Activated effector memory CD4-positive, alpha-beta T cell treated with anti-CD3 and anti-CD28 coated beads, Interleukin-2, amount 50 U/mL, for 16 hours (primary cell): Measurements from ENCODE around the gene ZNF496.
"Not testable (repeated sequence)": the region's sequence is repeated elsewhere in the genome, so short reads cannot be mapped to it uniquely, and the experiment has no call there.

Source experiments
- DNase-seq: peaks from one replicate; pipeline ENCODE4 v3.0.0-alpha.2; 2020

Gene ZNF496

DNA sequence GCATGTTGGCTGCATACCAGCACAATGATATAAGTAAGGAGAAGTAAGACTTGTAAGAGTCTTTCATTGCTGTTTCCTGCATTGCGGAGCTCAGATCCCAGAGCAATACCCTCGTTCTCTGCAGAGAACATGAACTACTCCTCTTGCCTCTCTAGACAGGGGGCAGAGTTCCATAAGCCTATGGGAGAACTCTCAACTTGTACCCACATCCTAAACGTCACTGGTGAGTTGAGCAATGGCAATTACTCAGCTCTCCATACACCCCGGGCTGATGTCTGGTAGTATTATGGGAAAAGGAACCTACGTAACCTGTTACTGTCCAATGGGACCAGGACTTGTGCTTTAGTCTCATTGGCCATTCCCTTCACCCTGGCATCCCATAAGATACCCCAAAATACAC, 27.3 kb upstream of the ZNF496 start:
- DNase-seq, result no peak

DNA sequence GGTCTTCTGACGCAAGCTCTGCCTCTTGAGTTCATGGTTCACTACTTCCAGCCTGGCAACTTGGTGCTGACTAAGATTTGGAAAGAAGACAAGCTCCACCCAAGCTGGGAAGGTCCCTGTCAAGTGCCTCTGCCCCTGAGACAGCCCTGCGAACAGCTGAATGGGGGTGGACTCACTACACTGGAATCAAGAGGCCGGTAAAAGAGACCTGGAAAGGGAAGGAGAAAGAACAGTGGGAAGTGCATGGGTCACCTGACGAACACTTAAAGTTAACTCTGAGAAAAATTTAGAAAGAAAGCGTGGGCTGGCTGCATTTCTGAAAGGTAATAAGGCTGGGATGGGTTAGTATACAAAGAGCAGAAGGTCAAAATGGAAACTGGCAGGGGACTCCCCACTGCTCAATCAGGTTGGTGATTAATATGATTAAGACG, 26.1 kb upstream of the ZNF496 start:
- no peak for DNase-seq

DNA sequence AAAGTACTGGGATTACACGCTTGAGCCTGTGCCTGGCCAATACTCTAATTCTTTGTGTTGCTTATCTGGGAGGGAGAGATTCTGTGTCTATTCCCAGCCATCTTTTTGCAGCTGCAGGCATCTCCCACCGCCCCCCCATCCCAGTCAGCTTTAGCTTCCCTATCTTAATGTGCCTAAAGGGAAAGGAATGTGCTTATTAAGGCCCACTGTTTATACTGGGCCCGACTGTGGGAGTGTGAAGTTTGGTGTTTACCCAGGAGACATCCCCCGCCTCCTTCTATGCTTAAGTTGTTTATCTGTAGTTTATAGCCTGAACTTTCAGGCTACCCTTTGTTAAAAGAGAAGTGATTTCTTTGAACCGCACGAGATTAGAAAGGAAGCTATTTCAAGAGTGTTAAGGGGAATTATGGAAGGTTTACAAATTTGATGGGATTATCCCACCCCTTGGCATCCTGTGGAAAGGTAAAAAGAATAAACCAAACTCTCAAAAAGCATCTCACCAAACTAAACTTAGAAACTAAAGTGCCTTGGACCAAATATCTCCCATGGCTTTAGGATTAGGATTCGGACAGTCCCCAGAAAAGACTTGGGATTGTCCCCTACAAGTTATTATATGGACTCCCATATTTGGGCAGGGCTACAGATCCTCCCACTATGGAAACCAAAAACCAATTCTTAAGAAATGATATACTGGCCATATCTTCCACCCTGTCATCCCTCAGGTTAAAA, 25.5 kb upstream of the ZNF496 start:
- DNase-seq, result no peak

DNA sequence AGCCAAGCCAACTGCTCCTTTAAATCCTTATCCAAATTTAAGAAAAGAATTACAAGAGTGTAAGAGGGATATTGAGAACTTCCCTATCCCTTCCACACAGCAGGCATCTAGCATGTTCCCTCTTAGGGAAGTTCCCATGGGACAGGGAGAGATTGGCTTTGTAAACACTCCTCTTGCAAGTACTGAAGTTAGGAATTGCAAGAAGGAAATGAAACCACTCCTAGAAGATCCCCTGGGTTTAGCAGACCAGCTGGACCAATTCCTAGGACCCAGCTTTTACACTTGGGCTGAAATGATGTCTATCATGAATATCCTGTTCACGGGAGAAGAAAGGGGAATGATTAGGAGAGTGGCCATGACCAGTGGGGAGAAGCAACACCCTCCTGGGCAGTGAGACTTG, 23.5 kb upstream of the ZNF496 start:
- DNase-seq, result not testable (repeated sequence)

DNA sequence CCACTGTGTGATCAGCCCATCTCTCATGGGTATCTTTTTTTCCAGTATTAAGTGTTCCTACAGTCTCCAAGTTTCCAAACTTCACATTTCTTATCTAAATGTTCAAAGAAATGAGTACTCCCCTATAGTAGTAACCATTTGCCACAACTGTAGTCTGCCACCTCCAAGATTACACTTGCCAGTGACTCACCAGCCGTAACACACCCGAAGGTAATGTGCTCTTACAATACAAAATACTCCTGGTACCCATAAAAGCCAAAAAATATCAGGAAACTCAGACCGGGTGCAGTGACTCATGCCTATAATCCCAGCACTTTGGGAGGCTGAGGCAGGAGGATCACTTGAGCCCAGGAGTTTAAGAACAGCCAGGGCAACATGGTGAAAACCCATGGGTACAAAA, 20.5 kb upstream of the ZNF496 start:
- no peak for DNase-seq

DNA sequence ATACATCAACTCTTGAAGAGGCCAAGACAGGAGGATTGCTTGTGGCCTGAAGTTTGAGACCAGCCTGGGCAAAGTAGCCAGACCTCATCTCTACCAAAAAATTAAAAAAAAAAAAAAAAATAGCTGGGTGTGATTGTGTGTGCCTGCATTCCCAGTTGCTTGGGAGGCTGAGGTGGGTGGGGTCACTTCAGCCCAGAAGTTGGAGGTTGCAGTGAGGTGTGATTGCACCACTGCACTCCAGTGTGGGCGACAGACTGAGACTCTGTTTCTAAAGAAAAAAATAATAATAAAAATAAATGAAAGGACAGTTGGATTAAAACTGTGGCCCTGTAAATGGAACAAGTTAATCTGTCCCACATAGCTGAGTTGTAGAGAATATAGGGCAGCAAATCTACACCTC, 18.9 kb upstream of the ZNF496 start:
- DNase-seq, result no peak

DNA sequence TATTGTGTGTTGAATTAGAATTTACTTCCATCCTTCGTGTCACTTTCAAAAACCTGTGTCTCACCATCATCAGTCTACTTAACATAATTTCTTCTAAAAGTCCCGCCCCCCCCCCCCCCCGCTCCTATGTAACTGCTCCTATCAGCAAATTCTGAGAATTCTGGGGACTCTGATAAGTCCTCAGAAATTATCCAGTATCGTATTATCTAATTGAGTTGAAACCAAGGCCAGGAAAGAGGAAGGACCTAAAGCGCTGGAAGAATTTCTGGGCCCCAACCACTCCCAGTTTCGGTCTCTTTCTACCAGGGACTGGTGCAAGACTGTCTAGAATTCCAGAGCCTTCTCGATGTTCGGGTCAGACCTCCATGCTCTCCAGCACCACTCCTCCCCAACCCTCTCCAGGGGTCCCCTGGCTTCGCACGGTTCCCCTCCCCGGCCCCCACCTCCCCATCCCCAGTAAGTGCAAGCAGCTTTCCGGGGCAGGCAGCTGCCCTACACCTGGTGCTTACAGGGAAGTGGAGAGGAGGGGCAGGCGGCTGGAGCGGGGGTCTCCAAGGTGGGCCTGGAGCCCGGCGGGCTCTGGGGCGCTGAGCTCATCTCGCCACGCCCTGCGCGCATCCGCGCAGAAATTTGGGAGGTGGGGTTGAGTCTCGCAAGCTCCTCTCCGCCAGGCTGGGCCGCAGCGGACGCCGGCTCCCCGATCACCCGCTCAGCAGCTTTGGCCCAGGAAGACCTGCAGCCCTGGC, 16.0 kb upstream of the ZNF496 start:
- no peak for DNase-seq

DNA sequence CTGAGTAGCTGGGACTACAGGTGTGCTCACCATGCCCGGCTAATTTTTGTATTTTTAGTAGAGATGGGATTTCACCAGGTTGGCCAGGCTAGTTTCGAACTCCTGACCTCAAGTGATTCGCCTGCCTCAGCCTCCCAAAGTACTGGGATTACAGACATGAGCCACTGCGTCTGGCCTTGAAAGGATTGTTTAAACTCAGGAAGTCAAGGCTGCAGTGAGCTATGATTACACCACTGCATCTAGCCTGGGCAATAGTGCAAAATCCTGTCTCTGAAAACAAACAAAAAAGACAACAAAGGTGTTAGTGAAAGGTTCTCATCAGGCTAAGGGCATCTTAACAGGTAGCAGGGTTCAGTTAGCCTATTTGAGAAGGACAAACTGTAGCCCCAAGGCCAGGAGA, 14.2 kb upstream of the ZNF496 start:
- no peak for DNase-seq

DNA sequence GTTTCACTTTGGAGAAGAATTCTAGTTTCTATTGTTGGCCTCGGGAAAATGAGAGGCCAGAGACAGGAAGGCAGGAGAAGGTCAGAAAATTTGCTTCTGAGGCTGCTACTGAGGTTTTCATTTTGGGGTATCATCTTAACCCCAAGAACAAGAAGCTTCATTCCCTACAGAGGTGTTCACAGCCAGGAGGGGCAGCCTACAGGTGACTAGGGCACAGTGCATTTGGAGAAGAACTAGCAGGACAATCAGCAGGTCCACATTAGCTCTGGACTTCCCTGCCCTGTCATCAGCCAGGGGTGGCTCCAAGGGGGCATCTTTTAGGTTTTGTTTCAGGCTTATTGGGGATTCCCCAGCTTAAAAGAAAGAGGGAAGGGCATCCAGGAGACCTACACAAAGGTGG, 12.1 kb upstream of the ZNF496 start:
- DNase-seq, result no peak

DNA sequence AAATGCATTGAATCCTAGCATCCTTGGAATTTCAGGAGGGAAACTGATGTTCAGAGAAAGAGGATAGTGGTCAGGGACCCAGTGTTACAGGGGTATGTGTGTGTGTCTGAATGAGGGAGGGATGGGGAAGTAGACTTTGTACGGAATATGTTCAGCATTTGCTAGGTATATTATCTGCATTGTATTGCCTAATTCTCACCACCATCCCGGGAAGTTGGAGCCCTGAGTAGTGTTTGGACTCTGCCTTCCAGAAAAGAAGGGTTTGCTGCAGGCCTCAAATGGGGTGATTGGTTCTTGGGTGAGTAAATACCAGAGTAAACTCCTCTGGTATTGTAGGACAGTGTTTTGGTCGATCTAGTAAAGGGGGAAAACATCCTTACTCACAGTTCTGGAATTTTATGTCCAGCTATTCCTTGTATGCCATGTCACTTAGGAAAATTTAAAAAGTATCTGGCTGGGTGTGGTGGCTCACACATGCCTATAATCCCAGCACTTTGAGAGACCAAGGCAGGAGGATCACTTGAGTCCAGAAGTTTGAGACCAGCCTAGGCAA, 7.1 kb upstream of the ZNF496 start:
- DNase-seq, result no peak

DNA sequence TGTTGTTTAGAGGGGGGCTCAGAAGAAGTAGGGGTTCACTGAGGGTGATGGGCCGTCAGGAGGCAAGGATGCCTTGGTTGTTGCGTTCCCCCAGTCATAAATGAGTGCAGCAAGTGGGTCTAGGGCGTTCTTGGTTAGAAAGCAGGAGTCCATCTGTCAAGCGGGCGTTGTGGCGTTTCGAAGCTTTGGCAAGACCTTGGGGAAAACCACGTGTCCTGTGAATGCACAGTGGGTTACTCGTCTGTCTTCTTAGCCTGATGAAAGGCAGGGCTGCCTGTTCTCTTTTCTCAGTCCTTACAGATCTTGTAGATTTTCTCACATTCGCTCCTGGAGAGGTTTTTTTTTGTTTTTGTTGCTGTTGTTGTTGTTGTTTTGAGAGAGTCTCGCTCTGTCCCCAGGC, 6.3 kb upstream of the ZNF496 start:
- no peak for DNase-seq

DNA sequence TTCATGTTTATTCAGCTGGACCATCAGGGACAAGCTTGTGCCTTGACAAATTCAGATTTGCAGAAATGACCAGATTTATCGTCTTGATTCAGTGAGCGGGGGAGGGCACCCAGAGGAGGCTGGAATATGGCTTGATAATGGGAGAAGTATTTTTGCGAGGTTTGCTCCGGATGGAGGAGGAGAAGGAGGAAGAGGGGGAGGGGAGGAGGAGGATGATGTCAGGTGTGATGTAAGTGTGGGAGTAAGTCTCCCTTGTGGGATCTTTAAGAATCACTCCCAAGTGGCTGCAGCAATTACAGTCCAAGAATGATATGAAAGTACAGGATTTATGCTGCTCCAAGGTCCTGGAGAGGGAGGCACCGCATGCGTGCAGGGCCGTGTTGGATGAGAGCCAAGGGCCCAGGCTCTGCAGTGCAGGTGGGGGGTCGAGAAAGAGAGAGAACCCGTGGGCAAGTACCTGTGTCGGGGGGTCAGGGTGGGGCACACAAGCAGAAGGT, 5.6 kb upstream of the ZNF496 start:
- no peak for DNase-seq

DNA sequence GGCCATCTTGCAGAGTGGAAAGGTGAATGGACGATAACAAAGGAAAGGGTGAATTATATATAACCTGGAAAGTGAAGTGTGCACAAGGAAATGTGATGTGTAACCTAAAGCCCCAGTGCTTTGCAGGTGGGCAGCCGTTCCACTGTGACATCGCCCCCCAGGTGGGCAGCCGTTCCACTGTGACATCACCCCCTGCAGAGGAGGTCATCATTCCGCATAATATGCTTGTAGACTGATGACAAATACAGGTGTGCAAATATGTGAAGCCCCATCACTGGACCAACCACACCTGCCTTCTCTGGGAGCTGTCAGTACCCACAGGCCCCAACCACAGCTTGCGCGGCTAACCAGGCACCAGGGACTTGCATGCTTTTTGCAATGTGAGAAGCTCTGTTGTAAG, 4.7 kb upstream of the ZNF496 start:
- DNase-seq, result no peak

DNA sequence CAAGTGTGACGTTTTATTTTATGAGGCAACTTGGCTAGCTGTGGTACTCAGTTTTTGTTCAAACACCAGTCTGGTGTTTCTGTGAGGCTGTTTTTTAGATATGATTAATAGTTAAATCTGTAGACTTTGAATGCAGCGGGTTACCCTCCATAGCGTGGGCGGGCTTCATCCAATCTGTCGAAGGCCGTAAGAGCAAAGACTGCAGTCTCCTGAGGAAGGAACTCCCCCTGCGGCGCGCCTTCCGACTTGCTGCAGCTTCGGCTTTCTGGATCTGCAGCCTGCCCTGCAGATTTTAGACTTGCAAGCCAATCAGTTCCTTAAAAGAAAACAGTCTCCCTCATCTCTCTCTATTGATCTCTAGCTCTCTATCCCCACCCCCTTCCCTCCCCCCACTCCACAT, 4.2 kb upstream of the ZNF496 start:
- no peak for DNase-seq

DNA sequence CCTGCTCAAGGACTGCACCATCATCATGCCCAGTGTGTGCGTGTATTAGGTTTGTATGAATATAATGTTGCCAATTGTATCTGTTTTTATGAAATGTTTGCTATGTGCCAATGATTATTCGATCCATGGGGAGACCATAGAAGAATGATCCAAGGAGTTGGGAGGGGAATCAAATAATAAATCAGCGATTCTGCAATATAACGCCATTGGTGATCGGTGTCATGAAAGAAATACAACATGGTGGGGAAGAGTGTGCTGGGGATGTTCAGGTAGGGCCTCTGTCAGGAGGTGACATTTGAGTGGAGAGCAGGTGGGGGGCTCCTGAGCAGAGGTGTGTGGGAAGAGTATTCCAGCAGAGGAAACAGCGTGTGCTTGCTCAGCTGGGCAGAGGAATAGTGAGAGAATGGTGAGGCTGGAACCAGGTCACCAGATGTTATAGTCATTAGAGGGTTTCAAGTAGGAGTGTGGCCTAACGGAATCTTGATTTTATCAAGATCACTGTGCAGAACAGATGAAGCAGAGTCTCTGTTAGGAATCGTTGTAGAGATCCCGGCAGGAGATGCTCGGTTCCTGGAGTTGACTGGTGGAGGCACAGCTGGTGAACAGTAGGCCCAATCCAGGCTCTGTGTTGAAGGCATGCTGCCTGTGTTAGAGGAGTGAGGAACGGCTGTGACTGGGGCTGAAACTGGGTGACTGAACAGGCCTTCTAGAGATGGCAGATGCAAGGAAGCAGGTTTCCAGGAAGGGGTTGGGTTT, 2.9 kb upstream of the ZNF496 start:
- DNase-seq, result no peak

DNA sequence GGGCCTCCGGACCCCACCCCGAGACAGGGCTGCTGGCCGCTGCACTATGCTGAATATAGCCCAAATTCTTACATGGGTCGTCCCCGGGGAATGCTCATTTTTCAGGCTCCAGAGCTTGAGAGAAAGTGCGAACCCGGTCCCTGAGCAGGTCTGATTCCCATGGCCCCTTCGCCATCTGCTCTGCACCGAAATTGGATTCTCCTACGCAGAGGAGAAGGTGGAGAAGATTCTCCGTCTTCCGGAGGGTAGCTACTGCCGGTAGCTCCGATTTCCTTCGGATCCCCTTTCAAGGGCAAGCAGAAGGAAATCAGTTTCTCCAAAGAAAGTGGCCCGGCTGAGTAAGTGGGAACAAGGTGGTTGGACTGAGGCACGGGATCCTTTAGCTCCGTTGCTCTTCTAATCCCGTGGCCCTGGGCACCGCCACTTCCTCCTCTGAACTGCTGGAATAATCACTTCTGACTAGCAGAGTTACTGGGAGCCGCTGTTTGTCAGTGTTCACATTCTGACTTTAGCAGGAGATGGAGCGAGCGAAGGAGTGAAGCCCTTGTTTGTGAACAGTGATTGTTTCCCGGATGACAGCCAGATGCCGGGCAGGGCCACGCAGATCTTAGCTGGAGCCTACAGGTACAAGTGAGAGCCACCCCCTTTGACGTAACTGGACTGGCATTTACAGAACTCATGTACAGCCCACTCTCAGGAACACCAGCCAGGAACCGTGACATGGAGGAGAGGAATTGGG, 1.1 kb upstream of the ZNF496 start:
- DNase-seq, result no peak

DNA sequence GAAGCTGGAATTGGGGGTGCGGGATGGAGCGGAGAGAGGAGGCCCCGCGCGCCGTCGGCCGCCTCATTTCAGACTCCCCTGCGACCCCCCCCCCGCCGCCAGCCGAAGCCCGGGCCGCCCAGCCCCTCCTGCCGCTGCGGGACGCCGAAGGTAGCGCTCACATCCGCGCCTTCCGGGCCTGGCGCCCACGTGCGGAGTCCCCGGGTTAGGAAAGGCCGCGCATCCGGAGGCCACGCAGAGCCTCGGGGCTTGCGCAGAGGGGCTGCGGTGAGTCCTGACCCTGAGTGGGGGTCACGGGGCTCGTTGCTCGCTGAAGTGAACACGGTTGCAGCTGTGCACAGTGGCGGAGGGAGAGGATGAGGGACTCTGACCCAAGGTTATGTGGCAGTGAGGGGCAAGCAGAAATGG, 552 bp upstream of the ZNF496 start:
- peak; percentile 80 for DNase-seq

DNA sequence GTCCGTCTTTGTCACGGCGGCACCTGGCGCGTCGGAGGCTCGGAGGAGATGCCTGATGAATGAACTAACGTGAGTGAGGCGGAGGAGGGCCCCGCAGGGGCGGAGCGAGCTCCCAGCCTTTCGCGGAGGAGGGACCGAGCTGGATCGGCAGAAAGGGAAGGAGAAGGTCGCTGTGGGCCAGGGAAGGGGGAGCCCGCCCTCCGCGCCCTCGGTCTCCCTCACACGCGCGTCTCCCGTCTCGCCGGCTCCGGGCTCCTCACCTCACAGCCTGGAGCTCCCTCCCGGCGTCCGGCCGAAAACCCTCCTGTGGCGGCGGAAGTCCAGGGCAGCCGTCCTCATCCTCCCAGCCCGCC, 519 bp downstream of the ZNF496 start:
- peak; percentile 89 for DNase-seq

DNA sequence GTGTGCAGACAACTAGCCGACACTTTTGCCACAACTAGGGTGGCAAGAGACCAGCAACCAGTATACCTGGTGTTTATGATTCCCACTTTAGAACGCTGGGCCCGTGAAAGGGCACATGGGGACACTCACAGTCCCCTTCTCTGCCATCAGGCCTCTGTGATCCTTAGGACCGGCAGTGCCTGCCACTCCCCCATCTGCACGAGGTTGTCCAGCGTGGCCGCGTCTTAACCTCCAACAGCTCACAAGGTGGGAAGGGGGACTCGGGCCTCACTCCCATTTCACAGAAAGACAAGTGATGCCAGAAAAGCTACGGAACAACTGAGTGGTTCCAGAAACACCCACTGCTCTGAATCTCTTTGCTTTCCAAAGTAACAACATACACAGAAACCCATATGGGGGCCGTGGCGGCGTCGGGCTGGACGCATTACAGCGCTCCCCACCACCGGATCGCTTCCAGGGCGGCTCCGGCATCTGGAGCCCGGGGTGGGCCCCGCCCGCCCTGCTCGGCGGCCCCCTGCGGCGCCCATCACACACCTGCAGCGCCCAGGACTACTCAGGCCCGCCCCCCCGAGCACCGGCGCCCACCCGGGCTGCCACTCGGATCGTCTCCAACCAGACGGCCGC, 1.0 kb downstream of the ZNF496 start:
- DNase-seq, result no peak

DNA sequence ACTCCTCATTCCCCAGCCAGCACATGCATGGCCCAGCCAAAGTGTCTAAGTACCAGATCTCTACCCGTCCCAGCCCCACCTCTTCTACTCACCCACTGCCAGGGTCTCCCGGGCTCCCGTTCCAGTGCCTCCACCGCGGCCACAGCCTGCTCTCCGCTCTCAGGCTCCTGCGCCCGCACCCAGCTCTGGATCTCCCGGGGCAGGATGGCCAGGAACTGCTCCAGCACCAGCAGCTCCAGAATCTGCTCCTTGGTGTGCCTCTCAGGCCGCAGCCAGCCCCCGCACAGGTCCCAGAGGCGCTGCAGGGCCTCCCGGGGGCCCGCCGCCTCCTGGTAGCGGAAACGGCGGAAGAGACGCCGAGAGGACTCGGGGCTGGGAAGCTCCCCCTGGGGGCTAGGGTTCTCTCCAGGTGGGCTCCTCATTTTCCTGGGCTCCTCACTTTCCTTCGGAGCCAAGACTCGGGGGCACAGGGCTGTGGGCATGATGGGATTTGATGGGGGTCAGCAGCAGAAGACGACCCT, 2.5 kb downstream of the ZNF496 start:
- no peak for DNase-seq

DNA sequence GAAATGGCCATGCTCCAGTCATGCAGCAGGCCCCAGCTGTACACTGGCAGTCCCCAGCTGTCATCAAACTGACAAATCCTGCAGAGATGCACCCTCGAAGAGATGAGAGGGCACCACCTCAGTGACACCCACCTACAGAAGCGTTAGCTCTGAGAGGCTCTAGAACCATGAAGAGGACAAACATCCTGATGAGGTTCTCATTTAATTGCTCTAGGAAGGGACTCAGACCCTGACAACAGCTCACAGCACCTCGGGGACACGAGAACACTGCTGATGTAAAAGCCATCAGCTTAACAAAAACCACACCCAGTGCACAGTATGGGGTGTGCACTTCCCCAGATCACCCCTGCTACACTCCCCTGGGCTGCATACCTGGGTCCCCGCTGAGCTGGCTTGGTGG, 3.4 kb downstream of the ZNF496 start:
- DNase-seq, result no peak
